HCT116 (cell line): ENCODE measurements around the gene HIP1R. TPM values are rescaled to one million over a fixed set of nuclear protein-coding genes. Genes with fewer than 3 reads are reported as not detected.
A peak's percentile ranks its signal among the peaks of the same experiment; 100 is the strongest.

Experiments used
- ATAC-seq: fragments of 200-7000 bp; cut with Tn5 transposase; 2 replicates; pipeline ENCODE4 v1.9.1; 2020; ENCODE audit warnings: mild to moderate bottlenecking, moderate library complexity
- BruUV-seq: library from RNA; stranded (reverse); fragments of 400-500 nt; replicated peaks from 2 replicates; lab custom pipeline; 2021; lab: Mats Ljungman, UMichigan
- CTCF ChIA-PET: fragments of 300-600 bp; sonication (Branson Sonifier 250); formaldehyde crosslinking; loops from one replicate; lab custom pipeline; 2021; ENCODE audit warnings: antibody characterized with exemption; lab: Charles Lee
- POLR2A ChIA-PET: fragments of 300-600, 350-600 bp; sonication (Branson Sonifier 250); formaldehyde crosslinking; loops from one replicate; lab custom pipeline; 2021; ENCODE audit warnings: antibody characterized with exemption; lab: Charles Lee
- RAD21 ChIA-PET, 2 experiments: fragments of 300-600 bp; sonication (Branson Sonifier 250); formaldehyde crosslinking; loops; one replicate each; lab custom pipeline; 2023; ENCODE audit warnings: low total read pairs in 2 of 2; ENCODE audit not compliant: uncharacterized antibody in 2 of 2, unreplicated experiment in 2 of 2, low non-redundant PET in 1 of 2; lab: Charles Lee
- DNase-seq: peaks from one replicate; pipeline ENCODE4 v3.0.0-alpha.2; 2010; ENCODE audit warnings: low read depth, low spot score
- H2AFZ ChIP-seq: fragments of 200-600 bp; shearing (Covaris generic), sonication (generic); 2 replicates; pipeline ENCODE4 v1.6.1; 2017; ENCODE audit warnings: low read depth, mixed run types, mixed read lengths, antibody characterized with exemption, low read length; ENCODE audit not compliant: poor library complexity, severe bottlenecking
- H3K27ac ChIP-seq: 2 replicates; pipeline ENCODE4 v1.5.1; 2012; ENCODE audit warnings: low read depth, low read length
- H3K27me3 ChIP-seq: fragments of 200-600 bp; sonication (generic); 2 replicates; pipeline ENCODE4 v1.6.1; 2016; ENCODE audit warnings: mixed run types, low read length, mixed read lengths; ENCODE audit not compliant: insufficient read depth
- H3K36me3 ChIP-seq, 2 experiments: fragments of 200-500 bp in 1 of 2; fragments of 200-600 bp in 1 of 2; sonication (Bioruptor generic) in 1 of 2; sonication (generic) in 1 of 2; 2 replicates each; pipeline versions ENCODE4 v1.5.1 to v1.6.1; 2014 to 2016; ENCODE audit warnings: low read length in 2 of 2, inconsistent platforms in 1 of 2, mixed read lengths in 1 of 2, mixed run types in 1 of 2; ENCODE audit not compliant: insufficient read depth in 2 of 2, control insufficient read depth in 1 of 2
- H3K4me1 ChIP-seq, 2 experiments: fragments of 200-600 bp in 1 of 2; sonication (generic) in 1 of 2; 2 replicates each; pipeline versions ENCODE4 v1.5.1 to v1.6.1; 2012 to 2017; ENCODE audit warnings: low read length in 2 of 2, inconsistent platforms in 1 of 2, mild to moderate bottlenecking in 1 of 2, mixed read lengths in 1 of 2, mixed run types in 1 of 2, moderate library complexity in 1 of 2; ENCODE audit not compliant: insufficient read depth in 2 of 2, control insufficient read depth in 1 of 2
- H3K4me2 ChIP-seq: fragments of 200-600 bp; sonication (generic); 2 replicates; pipeline ENCODE4 v1.6.1; 2017; ENCODE audit warnings: mixed run types, low read length, mixed read lengths
- H3K4me3 ChIP-seq, 2 experiments: fragments of 200-600 bp in 1 of 2; sonication (generic) in 1 of 2; replicated peaks in 1 of 2; 2 replicates each; pipeline ENCODE4 v1.5.1; 2011 to 2016; ENCODE audit warnings: low read length in 2 of 2, control low read depth in 1 of 2, low read depth in 1 of 2, mild to moderate bottlenecking in 1 of 2, mixed read lengths in 1 of 2, mixed run types in 1 of 2
- H3K79me2 ChIP-seq: fragments of 200-600 bp; sonication (generic); 2 replicates; pipeline ENCODE4 v1.6.1; 2017; ENCODE audit warnings: mild to moderate bottlenecking, mixed run types, low read length, moderate library complexity, mixed read lengths; ENCODE audit not compliant: insufficient read depth
- H3K9ac ChIP-seq: fragments of 200-600 bp; sonication (generic); 2 replicates; pipeline ENCODE4 v1.6.1; 2016; ENCODE audit warnings: low read length, mixed read lengths
- H3K9me2 ChIP-seq: fragments of 200-600 bp; sonication (generic), shearing (Covaris generic); 2 replicates; pipeline ENCODE4 v1.6.1; 2017; ENCODE audit warnings: mixed run types, mild to moderate bottlenecking, moderate library complexity; ENCODE audit not compliant: insufficient read depth
- H3K9me3 ChIP-seq, 2 experiments: fragments of 200-500 bp in 1 of 2; fragments of 200-600 bp in 1 of 2; sonication (Bioruptor generic) in 1 of 2; sonication (generic) in 1 of 2; 2 replicates each; pipeline ENCODE4 v1.6.1; 2014 to 2017; ENCODE audit warnings: low read length in 2 of 2, mixed read lengths in 2 of 2, inconsistent platforms in 1 of 2, low read depth in 1 of 2, mild to moderate bottlenecking in 1 of 2, mixed run types in 1 of 2, moderate library complexity in 1 of 2; ENCODE audit not compliant: control insufficient read depth in 1 of 2, insufficient read depth in 1 of 2
- H4K20me1 ChIP-seq: fragments of 200-600 bp; sonication (generic), shearing (Covaris generic); 2 replicates; pipeline ENCODE4 v1.6.1; 2017; ENCODE audit warnings: mixed run types, mild to moderate bottlenecking, moderate library complexity; ENCODE audit not compliant: insufficient read depth
- ATF3 ChIP-seq: IDR thresholded peaks from 2 replicates; pipeline ENCODE4 v1.6.1; 2012
- POLR2A ChIP-seq: IDR thresholded peaks from 2 replicates; pipeline ENCODE4 v1.7.0; 2011; ENCODE audit warnings: borderline replicate concordance; ENCODE audit not compliant: insufficient read depth, insufficient read length; ENCODE audit errors: extremely low read depth
- RAD21 ChIP-seq: IDR thresholded peaks from 2 replicates; pipeline ENCODE4 v1.6.1; 2012; ENCODE audit warnings: low read depth, mild to moderate bottlenecking
- REST ChIP-seq: IDR thresholded peaks from 2 replicates; pipeline ENCODE4 v1.6.1; 2012; ENCODE audit warnings: low read depth
- SRF ChIP-seq: IDR thresholded peaks from 2 replicates; pipeline ENCODE4 v1.6.1; 2012; ENCODE audit warnings: low read depth
- ZBTB33 ChIP-seq: IDR thresholded peaks from 2 replicates; pipeline ENCODE4 v1.6.1; 2011; ENCODE audit warnings: mild to moderate bottlenecking, low read length, moderate library complexity; ENCODE audit not compliant: insufficient replicate concordance; ENCODE audit errors: extremely low read depth
- intact Hi-C: fragments of 100-400 bp; cut with micrococcal nuclease; formaldehyde crosslinking; loops from 2 replicates; pipeline ENCODE4 v1.10.0; 2022
- total RNA-seq: library from RNA; stranded (reverse); gene quantifications from one replicate; pipeline ENCODE4 v1.2.1, GENCODE V29; 2021; ENCODE audit not compliant: unreplicated experiment

The HIP1R gene
- total RNA-seq, 1 experiment from 2014 or later, result 57.8 TPM

GRCh38 chr12:122884860-122885259, 49.6 kb downstream of the HIP1R start:
- Histone ChIP-seq H2AFZ (no peak overlapping the region), H3K4me1 (peaks cover 38 to 82% of the 10 kb centered on the region in 2 experiments), H3K9ac (no peak overlapping the region), H3K9me3 (no peaks in the 10 kb centered on the region), H3K27ac (no peak overlapping the region), H3K4me3 (no peak overlapping the region), H3K36me3 (no peaks in the 10 kb centered on the region; a peak in 1 of 4 replicates), H3K4me2 (peak overlapping the region; percentile 3; the same call in 1 of the 2 replicates), H4K20me1 (peaks cover 35% of the 10 kb centered on the region; the same call in 1 of the 2 replicates), H3K9me2 (no peaks in the 10 kb centered on the region), H3K27me3 (no peaks in the 10 kb centered on the region), H3K79me2 (peaks cover 99% of the 10 kb centered on the region)
- BruUV-seq, result no TSS peak
- TF ChIP-seq SRF (no peak), POLR2A (no peak), REST (no peak), RAD21 (no peak), ZBTB33 (no peak), ATF3 (no peak)
- CTCF ChIA-PET, result no interaction called here
- POLR2A ChIA-PET, result interaction anchor here (0.6 kb wide), 1 partner anchor 81 kb away, joined by 4 read pairs; the partner anchor contains the start of gene ABCB9
- RAD21 ChIA-PET, result no interaction called here
- ATAC-seq (no peak), DNase-seq (no peak)
- intact Hi-C loops, result loop anchor here (5.0 kb wide), 2 partner anchors 37 to 352 kb away; no protein-coding TSS in a partner anchor
